DND-41 (cell line): Measurements from ENCODE around the gene SYCE1L.

Experiments
- CTCF ChIP-seq: IDR thresholded peaks from 2 replicates; pipeline ENCODE4 v1.5.1; 2012; ENCODE audit warnings: borderline replicate concordance, low read length, moderate library complexity, mild to moderate bottlenecking; ENCODE audit not compliant: poor library complexity, severe bottlenecking; ENCODE audit errors: extremely low read depth
- EZH2 ChIP-seq: IDR thresholded peaks from 3 replicates; pipeline ENCODE4 v1.6.1; 2012; ENCODE audit warnings: borderline replicate concordance, low read depth, mild to moderate bottlenecking, moderate library complexity, low read length, inconsistent platforms; ENCODE audit not compliant: severe bottlenecking

- TF ChIP-seq CTCF (no peak), EZH2 (no peak)
These were observed 5.8 kb upstream of the SYCE1L start for GRCh38 chr16:77193377-77193776.
